Pericardium fibroblast (primary cell): ENCODE data around the gene THOC5. TPM values are rescaled to one million over a fixed set of nuclear protein-coding genes. Genes with fewer than 3 reads are reported as not detected.

Source experiments
- total RNA-seq: library from RNA; depleted of rRNA; stranded (reverse); fragments of >200 nt; gene quantifications from 2 replicates; pipeline ENCODE4 v1.2.3, GENCODE V29; 2015

Gene THOC5
- 24.3 and 33.6 TPM in 2 replicates for total RNA-seq

GRCh38 chr22:29553351-29554224, at the start of gene THOC5:
Gene THOC5 (minus strand): TSS chr22:29553757. CDS start chr22:29549147, 4,610 bp downstream.

DNA sequence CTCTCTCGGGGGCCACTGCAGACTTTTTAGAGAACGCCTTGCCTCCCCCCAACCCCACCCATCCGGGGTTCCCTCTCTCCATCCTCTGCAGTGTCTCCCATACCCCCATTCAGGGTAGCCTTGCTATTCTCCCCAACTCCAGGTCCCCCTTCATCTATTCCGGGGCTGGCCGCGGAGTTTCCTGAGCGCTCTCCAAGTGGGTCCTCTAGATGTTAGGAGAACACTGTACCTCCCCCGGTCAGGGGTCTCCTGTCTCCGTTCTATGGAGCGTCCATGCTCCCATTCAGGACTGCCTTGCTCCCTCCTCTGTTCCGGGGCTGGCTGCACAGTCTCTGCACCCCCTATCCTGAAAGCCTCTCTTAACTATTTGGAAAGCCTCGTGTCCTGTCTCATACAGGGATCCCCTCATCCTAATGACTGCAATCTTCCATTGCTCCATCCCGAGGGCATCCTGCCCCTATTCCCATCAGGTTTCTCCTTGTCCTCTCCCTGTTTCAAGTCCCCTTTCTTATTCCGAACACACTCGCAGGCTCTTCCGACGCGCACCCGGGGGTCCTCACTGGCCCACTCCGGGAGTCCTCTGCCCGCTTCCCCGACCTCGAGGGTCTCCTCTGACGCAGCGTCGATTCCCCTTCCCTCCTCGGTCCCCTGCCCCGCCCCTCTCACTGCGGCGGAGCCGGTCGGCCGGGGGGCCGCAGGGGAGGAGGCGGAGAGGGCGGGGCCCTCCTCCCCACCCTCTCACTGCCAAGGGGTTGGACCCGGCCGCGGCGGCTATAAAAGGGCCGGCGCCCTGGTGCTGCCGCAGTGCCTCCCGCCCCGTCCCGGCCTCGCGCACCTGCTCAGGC, 73.9 kb downstream of the THOC5 start, which contains the start of gene NEFH:
Gene NEFH, plus strand, starts transcription at position 802 of the 845 bp plus-strand sequence. CDS start 45 bp downstream, outside the sequence.

Other genes starting within 250 kb of the THOC5 start
- gene GAS2L1, start 247.1 kb downstream of the THOC5 start, total RNA-seq: 15.7 and 23.7 TPM in 2 replicates
- not detected in 2 replicates for gene RASL10A, start 238.1 kb downstream of the THOC5 start, total RNA-seq
- gene AP1B1, start 165.2 kb downstream of the THOC5 start, total RNA-seq: 23.6 and 32.3 TPM in 2 replicates
- gene RFPL1, start 115.2 kb downstream of the THOC5 start, total RNA-seq: not detected in 2 replicates
- 0.85 and 1.3 TPM in 2 replicates for gene NEFH, start 73.5 kb downstream of the THOC5 start, total RNA-seq
- gene NIPSNAP1, start 27.4 kb upstream of the THOC5 start, total RNA-seq: 37.1 and 42.5 TPM in 2 replicates
- gene NF2, start 49.9 kb upstream of the THOC5 start, total RNA-seq: 37.2 and 41.2 TPM in 2 replicates
- gene CABP7, start 166.2 kb upstream of the THOC5 start, total RNA-seq: not detected in 2 replicates
- 27.3 and 30.3 TPM in 2 replicates for gene ZMAT5, start 213.2 kb upstream of the THOC5 start, total RNA-seq
- gene UQCR10, start 213.6 kb upstream of the THOC5 start, total RNA-seq: 75.6 and 81.1 TPM in 2 replicates